K562 treated with DMSO at 1 percent for 48 hours (cell line): ENCODE results near the gene EVI5. TPM values are rescaled to one million over a fixed set of nuclear protein-coding genes. Genes with fewer than 3 reads are reported as not detected.

Experiments
- total RNA-seq: library from RNA; unstranded; fragments of 300-600 nt; gene quantifications from 2 replicates; pipeline ENCODE4 v1.2.3, GENCODE V29; 2022; ENCODE audit warnings: low replicate concordance; ENCODE audit errors: extremely low read depth

EVI5 gene
- total RNA-seq, result not detected in 2 replicates

GRCh38 chr1:92784639-92785500, at the start of gene EVI5:
TSS of gene EVI5 (minus strand) at chr1:92785108. CDS start at chr1:92736546, 48,562 bp downstream.

GRCh38 chr1:92831762-92832536, 47.0 kb upstream of the EVI5 start, which contains the start of gene RPL5:
TSS of gene RPL5 (plus strand) at chr1:92832040. CDS start at chr1:92832115, 75 bp downstream.

GRCh38 chr1:92486251-92487077, 298.4 kb downstream of the EVI5 start, which contains the start of gene GFI1:
TSS of gene GFI1 (minus strand) at chr1:92486925. CDS start at chr1:92483487, 3,438 bp downstream.

Other genes with a start within 250 kb of the EVI5 start
- gene RPL5, start 46.9 kb upstream of the EVI5 start, total RNA-seq, result 1,306 TPM in 1 of 2 replicates, not detected in the other
- gene DIPK1A, start 176.4 kb upstream of the EVI5 start, total RNA-seq, result not detected in 2 replicates